ENCODE measurements around the gene CITED2. TPM values are rescaled to one million over a fixed set of nuclear protein-coding genes. Genes with fewer than 3 reads are reported as not detected.

The CITED2 gene
- total RNA-seq, 1 donor from 2014 or later, result 105 TPM

DNA sequence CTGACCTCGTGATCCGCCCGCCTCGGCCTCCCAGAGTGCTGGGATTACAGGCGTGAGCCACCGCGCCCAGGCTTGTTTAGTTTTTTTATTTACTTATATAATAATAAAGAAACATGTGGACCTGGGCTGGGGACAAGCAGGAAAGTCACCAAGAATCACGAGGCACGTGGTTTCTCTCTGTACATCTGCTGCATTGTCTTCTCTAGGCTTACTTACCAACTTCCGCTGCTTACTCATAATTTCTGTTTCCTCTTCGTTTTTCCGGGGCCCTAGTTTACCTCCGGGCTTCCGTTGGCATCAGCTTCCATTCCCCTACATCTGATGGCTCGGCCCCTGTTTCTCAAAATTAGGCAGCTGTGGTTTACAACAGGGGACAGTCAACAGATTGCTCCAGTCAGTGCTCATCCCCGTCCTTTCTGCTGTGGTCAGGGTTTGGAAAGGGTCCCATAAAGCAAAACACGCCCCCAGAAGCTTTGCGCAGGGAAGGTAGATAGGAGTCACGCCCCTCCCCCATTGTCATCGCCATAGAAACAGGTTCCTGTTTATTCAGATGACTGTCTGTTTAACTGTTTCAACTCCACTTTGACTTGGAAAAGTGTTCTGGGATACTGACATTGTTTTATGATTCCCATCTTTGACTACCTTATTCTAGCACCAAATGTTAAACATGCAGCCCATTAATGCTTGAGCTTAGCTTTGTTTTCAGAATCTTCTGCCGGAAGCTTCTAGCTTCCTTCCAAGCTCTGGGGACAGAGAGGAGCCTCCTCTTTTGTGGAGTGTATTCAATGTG lies 50.7 kb downstream of the CITED2 start:
- peak overlapping the region; percentile 78 for H3K27ac ChIP-seq (replicated peaks)
- DNase-seq, result peak; percentile 59
- H3K9me3 ChIP-seq (replicated peaks), result no peaks in the 10 kb centered on the region
- H3K4me3 ChIP-seq, result peak overlapping the region; percentile 45
- intact Hi-C loops (cut with micrococcal nuclease), result no loop called here
- no peaks in the 10 kb centered on the region for H3K36me3 ChIP-seq
- H3K27me3 ChIP-seq (ENCODE audit: low read depth), result no peaks in the 10 kb centered on the region
- TF ChIP-seq, protein P1, sequence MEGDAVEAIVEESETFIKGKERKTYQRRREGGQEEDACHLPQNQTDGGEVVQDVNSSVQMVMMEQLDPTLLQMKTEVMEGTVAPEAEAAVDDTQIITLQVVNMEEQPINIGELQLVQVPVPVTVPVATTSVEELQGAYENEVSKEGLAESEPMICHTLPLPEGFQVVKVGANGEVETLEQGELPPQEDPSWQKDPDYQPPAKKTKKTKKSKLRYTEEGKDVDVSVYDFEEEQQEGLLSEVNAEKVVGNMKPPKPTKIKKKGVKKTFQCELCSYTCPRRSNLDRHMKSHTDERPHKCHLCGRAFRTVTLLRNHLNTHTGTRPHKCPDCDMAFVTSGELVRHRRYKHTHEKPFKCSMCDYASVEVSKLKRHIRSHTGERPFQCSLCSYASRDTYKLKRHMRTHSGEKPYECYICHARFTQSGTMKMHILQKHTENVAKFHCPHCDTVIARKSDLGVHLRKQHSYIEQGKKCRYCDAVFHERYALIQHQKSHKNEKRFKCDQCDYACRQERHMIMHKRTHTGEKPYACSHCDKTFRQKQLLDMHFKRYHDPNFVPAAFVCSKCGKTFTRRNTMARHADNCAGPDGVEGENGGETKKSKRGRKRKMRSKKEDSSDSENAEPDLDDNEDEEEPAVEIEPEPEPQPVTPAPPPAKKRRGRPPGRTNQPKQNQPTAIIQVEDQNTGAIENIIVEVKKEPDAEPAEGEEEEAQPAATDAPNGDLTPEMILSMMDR (IDR thresholded peaks at IDR 0.05; ENCODE audit: borderline replicate concordance), result no peak
- peaks cover 11% of the 10 kb centered on the region for H3K4me1 ChIP-seq

Other genes starting within 250 kb of the CITED2 start
- 46.0 TPM for gene HECA, start 239.6 kb downstream of the CITED2 start, total RNA-seq
- gene TXLNB, start 82.7 kb downstream of the CITED2 start, total RNA-seq, result 137 TPM